HepG2 (cell line): ENCODE measurements around the gene PEX10. TPM values are rescaled to one million over a fixed set of nuclear protein-coding genes. Genes with fewer than 3 reads are reported as not detected.

Experiments
- ATM ChIP-seq: fragments of 450-650 bp; IDR thresholded peaks from 2 replicates; pipeline ENCODE4 v1.7.1; 2017; ENCODE audit warnings: mild to moderate bottlenecking, borderline replicate concordance
- EP300 ChIP-seq, 3 experiments: sonication (generic) in 1 of 3; formaldehyde crosslinking in 1 of 3; IDR thresholded peaks; 2 replicates each; pipeline versions ENCODE4 v1.5.1 to v1.6.1; 2011 to 2020; ENCODE audit warnings: low read depth in 2 of 3, low read length in 2 of 3, borderline replicate concordance in 1 of 3, improper control_type of control experiment in 1 of 3, mild to moderate bottlenecking in 1 of 3, missing genetic modification reagents in 1 of 3, moderate library complexity in 1 of 3
- KAT2B ChIP-seq: fragments of 150-350 bp; IDR thresholded peaks from 2 replicates; pipeline ENCODE4 v1.6.1; 2014; ENCODE audit warnings: low read depth, low read length, borderline replicate concordance
- KAT8 ChIP-seq: IDR thresholded peaks from 2 replicates; pipeline ENCODE4 v1.6.1; 2016; ENCODE audit warnings: missing genetic modification reagents, missing compliant biosample characterization
- KDM2A ChIP-seq: sonication (generic); formaldehyde crosslinking; IDR thresholded peaks from 2 replicates; pipeline ENCODE4 v1.4.0; 2020; ENCODE audit warnings: low read depth, missing genetic modification reagents, borderline replicate concordance
- MEIS1 ChIP-seq: sonication (generic); formaldehyde crosslinking; IDR thresholded peaks from 2 replicates; pipeline ENCODE4 v1.9.0; 2021; ENCODE audit warnings: mild to moderate bottlenecking, missing genetic modification reagents, moderate library complexity, borderline replicate concordance
- MTA1 ChIP-seq: sonication (generic); formaldehyde crosslinking; IDR thresholded peaks from 2 replicates; pipeline ENCODE4 v1.4.0; 2020; ENCODE audit warnings: missing genetic modification reagents, mild to moderate bottlenecking, borderline replicate concordance
- PHF20 ChIP-seq: sonication (generic); formaldehyde crosslinking; IDR thresholded peaks from 2 replicates; pipeline ENCODE4 v1.5.0; 2020; ENCODE audit warnings: mild to moderate bottlenecking, missing genetic modification reagents
- POLR2AphosphoS2 ChIP-seq: IDR thresholded peaks from 2 replicates; pipeline ENCODE4 v1.6.1; 2011; ENCODE audit warnings: low read depth, low read length, improper control_type of control experiment
- SMAD1 ChIP-seq: sonication (generic); formaldehyde crosslinking; IDR thresholded peaks from 2 replicates; pipeline ENCODE4 v1.4.0; 2020; ENCODE audit warnings: missing genetic modification reagents, low read depth, mild to moderate bottlenecking, borderline replicate concordance
- SOX6 ChIP-seq, 2 experiments: fragments of 450-650 bp in 1 of 2; sonication (generic) in 1 of 2; formaldehyde crosslinking in 1 of 2; IDR thresholded peaks; 2 replicates each; pipeline versions ENCODE4 v1.4.0 to v1.6.1; 2017 to 2020; ENCODE audit warnings: antibody characterized with exemption in 1 of 2, mild to moderate bottlenecking in 1 of 2, missing genetic modification reagents in 1 of 2
- SYNCRIP ChIP-seq: fragments of 200-400 bp; formaldehyde crosslinking; IDR thresholded peaks from 2 replicates; pipeline ENCODE4 v1.6.1; 2018; ENCODE audit warnings: mild to moderate bottlenecking, low read depth, low read length; ENCODE audit not compliant: insufficient read depth
- ZEB1 ChIP-seq: IDR thresholded peaks from 2 replicates; pipeline ENCODE4 v1.6.1; 2012; ENCODE audit warnings: mild to moderate bottlenecking, low read depth, inconsistent platforms; ENCODE audit not compliant: insufficient replicate concordance
- ZFAT ChIP-seq: sonication (generic); formaldehyde crosslinking; conservative IDR thresholded peaks from 2 replicates; pipeline ENCODE4 v1.8.1; 2023; ENCODE audit warnings: missing genetic modification reagents, inconsistent platforms
- ZNF343 ChIP-seq: sonication (generic); formaldehyde crosslinking; IDR thresholded peaks from 2 replicates; pipeline ENCODE4 v1.4.0; 2020; ENCODE audit warnings: mild to moderate bottlenecking, missing genetic modification reagents
- ZSCAN20 ChIP-seq: sonication (generic); formaldehyde crosslinking; IDR thresholded peaks from 2 replicates; pipeline ENCODE4 v1.4.0; 2020; ENCODE audit warnings: missing genetic modification reagents, mild to moderate bottlenecking, borderline replicate concordance
- polyA plus RNA-seq, 8 experiments: library from polyadenylated mRNA; depleted of rRNA in 3 of 8; stranded (reverse) in 7 of 8; unstranded in 1 of 8; fragments of >200 nt; fragmentation: Illumina TruSeq in 4 of 8; extraction: Trizol in 4 of 8; gene quantifications; 2 replicates each; pipeline versions ENCODE4 v1.2.1 to v1.2.3, GENCODE V29; 2011 to 2016; ENCODE audit warnings: low read depth in 4 of 8, missing spikeins in 1 of 8, mixed read lengths in 1 of 8; ENCODE audit not compliant: insufficient read depth in 1 of 8
- total RNA-seq, 5 experiments: library from RNA; depleted of rRNA; stranded (reverse); fragments of >200 nt; fragmentation: Illumina TruSeq; extraction: Trizol; gene quantifications; 2 replicates each; pipeline ENCODE4 v1.2.3, GENCODE V29; 2016; ENCODE audit warnings: low read depth in 1 of 5
- TF ChIP-seq, protein P1 (sequence below): sonication (generic); formaldehyde crosslinking; IDR thresholded peaks from 2 replicates; pipeline ENCODE4 v1.9.0; 2021; ENCODE audit warnings: missing genetic modification reagents, borderline replicate concordance
- TF ChIP-seq, protein P2 (sequence below): sonication (generic); formaldehyde crosslinking; IDR thresholded peaks from 2 replicates; pipeline ENCODE4 v1.4.0; 2020; ENCODE audit warnings: mild to moderate bottlenecking, missing genetic modification reagents
- TF ChIP-seq, protein P3 (sequence below): sonication (generic); formaldehyde crosslinking; IDR thresholded peaks from 2 replicates; pipeline ENCODE4 v1.8.0; 2022; ENCODE audit warnings: mild to moderate bottlenecking, missing genetic modification reagents, moderate library complexity
- TF ChIP-seq, protein P4 (sequence below): sonication (generic); formaldehyde crosslinking; IDR thresholded peaks from 2 replicates; pipeline ENCODE4 v1.4.0; 2020; ENCODE audit warnings: mild to moderate bottlenecking, missing genetic modification reagents

PEX10 gene
- total and polyA plus RNA-seq, 2 of the 13 experiments (the other 11 are each of a cell fraction or from before 2014, with no cell fraction given): 16.1 to 39.6 TPM

DNA sequence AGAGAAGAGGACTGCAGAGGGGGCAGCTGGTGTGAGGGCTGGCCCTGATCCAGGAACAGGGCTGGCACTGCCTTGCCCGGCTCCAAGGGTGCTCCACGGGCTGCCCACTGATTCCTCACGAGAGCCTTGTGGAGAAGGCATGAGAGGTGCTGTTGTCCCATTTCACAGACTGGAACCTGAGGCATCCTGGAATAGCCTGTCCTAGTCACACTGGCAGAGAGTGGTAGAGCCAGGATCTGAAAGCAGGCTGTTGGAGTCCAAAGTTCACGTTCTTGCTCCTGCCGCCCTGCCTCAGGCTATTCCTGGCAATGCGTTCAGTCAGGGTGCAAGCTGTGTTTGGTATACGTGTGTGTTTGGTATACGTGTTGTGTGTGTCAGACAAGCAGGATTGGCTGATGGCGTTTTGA is 18.9 kb downstream of the PEX10 start (continued):
- TF ChIP-seq, protein P1, sequence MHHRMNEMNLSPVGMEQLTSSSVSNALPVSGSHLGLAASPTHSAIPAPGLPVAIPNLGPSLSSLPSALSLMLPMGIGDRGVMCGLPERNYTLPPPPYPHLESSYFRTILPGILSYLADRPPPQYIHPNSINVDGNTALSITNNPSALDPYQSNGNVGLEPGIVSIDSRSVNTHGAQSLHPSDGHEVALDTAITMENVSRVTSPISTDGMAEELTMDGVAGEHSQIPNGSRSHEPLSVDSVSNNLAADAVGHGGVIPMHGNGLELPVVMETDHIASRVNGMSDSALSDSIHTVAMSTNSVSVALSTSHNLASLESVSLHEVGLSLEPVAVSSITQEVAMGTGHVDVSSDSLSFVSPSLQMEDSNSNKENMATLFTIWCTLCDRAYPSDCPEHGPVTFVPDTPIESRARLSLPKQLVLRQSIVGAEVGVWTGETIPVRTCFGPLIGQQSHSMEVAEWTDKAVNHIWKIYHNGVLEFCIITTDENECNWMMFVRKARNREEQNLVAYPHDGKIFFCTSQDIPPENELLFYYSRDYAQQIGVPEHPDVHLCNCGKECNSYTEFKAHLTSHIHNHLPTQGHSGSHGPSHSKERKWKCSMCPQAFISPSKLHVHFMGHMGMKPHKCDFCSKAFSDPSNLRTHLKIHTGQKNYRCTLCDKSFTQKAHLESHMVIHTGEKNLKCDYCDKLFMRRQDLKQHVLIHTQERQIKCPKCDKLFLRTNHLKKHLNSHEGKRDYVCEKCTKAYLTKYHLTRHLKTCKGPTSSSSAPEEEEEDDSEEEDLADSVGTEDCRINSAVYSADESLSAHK (CRISPR knock-in tag): no peak
- TF ChIP-seq, protein P2, sequence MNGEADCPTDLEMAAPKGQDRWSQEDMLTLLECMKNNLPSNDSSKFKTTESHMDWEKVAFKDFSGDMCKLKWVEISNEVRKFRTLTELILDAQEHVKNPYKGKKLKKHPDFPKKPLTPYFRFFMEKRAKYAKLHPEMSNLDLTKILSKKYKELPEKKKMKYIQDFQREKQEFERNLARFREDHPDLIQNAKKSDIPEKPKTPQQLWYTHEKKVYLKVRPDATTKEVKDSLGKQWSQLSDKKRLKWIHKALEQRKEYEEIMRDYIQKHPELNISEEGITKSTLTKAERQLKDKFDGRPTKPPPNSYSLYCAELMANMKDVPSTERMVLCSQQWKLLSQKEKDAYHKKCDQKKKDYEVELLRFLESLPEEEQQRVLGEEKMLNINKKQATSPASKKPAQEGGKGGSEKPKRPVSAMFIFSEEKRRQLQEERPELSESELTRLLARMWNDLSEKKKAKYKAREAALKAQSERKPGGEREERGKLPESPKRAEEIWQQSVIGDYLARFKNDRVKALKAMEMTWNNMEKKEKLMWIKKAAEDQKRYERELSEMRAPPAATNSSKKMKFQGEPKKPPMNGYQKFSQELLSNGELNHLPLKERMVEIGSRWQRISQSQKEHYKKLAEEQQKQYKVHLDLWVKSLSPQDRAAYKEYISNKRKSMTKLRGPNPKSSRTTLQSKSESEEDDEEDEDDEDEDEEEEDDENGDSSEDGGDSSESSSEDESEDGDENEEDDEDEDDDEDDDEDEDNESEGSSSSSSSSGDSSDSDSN (CRISPR knock-in tag): no peak
- TF ChIP-seq EP300 (IDR thresholded peaks at IDR 0.05; ENCODE audit: low read depth in 2 of 2, low read length in 2 of 2) (no peak), EP300 (CRISPR knock-in tag; IDR thresholded peaks at IDR 0.05; ENCODE audit: borderline replicate concordance) (no peak), KAT8 (CRISPR knock-in tag) (no peak), POLR2AphosphoS2 (no peak), SOX6 (IDR thresholded peaks at IDR 0.05) (no peak), SOX6 (CRISPR knock-in tag; IDR thresholded peaks at IDR 0.05) (no peak), ZFAT (CRISPR knock-in tag) (no peak), MEIS1 (no peak), ATM (no peak), MTA1 (CRISPR knock-in tag) (no peak), SMAD1 (CRISPR knock-in tag) (no peak), ZEB1 (no peak), ZNF343 (CRISPR knock-in tag) (no peak), PHF20 (no peak), ZSCAN20 (no peak), KAT2B (no peak), SYNCRIP (no peak), KDM2A (CRISPR knock-in tag) (no peak)
- TF ChIP-seq, protein P3, sequence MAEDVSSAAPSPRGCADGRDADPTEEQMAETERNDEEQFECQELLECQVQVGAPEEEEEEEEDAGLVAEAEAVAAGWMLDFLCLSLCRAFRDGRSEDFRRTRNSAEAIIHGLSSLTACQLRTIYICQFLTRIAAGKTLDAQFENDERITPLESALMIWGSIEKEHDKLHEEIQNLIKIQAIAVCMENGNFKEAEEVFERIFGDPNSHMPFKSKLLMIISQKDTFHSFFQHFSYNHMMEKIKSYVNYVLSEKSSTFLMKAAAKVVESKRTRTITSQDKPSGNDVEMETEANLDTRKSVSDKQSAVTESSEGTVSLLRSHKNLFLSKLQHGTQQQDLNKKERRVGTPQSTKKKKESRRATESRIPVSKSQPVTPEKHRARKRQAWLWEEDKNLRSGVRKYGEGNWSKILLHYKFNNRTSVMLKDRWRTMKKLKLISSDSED (CRISPR knock-in tag): no peak
- TF ChIP-seq, protein P4, sequence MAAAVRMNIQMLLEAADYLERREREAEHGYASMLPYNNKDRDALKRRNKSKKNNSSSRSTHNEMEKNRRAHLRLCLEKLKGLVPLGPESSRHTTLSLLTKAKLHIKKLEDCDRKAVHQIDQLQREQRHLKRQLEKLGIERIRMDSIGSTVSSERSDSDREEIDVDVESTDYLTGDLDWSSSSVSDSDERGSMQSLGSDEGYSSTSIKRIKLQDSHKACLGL (CRISPR knock-in tag): no peak
